ENCODE data around the gene MAP1A. TPM values are rescaled to one million over a fixed set of nuclear protein-coding genes. Genes with fewer than 3 reads are reported as not detected.

MAP1A gene
- polyA plus RNA-seq, 2 of the 4 experiments (the other 2 are of a cell fraction) = 0.43 to 0.54 TPM

DNA sequence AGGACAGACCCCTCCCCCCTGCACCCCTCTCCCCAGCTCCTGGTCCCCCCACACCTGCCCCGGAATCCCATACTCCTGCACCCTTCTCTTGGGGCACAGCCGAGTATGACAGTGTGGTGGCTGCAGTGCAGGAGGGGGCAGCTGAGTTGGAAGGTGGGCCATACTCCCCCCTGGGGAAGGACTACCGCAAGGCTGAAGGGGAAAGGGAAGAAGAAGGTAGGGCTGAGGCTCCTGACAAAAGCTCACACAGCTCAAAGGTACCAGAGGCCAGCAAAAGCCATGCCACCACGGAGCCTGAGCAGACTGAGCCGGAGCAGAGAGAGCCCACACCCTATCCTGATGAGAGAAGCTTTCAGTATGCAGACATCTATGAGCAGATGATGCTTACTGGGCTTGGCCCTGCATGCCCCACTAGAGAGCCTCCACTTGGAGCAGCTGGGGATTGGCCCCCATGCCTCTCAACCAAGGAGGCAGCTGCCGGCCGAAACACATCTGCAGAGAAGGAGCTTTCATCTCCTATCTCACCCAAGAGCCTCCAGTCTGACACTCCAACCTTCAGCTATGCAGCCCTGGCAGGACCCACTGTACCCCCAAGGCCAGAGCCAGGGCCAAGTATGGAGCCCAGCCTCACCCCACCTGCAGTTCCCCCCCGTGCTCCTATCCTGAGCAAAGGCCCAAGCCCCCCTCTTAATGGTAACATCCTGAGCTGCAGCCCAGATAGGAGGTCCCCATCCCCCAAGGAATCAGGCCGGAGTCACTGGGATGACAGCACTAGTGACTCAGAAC lies 9.8 kb downstream of the MAP1A start:
- 75% methylated on average over 4 of the region's 9 CpGs for WGBS (ENCODE audit: missing lambda C conversion rate)
- Histone ChIP-seq H3K9me3 (no peaks in the 10 kb centered on the region), H3K27ac (no peak overlapping the region), H3K4me3 (no peak overlapping the region), H3K4me2 (no peak overlapping the region), H3K4me1 (no peaks in the 10 kb centered on the region)
- no peak for FAIRE-seq
- POLR2A ChIA-PET = interaction anchor here (1.3 kb wide), 1 partner anchor 16 kb away, joined by 4 read pairs; no protein-coding TSS in a partner anchor
- TF ChIP-seq RCOR1 (IDR thresholded peaks at IDR 0.05; ENCODE audit: low read depth, low read length) (no peak), ATOH8 (CRISPR knock-in tag; IDR thresholded peaks at IDR 0.05; ENCODE audit: low read depth) (no peak), BHLHE40 (IDR thresholded peaks at IDR 0.05; ENCODE audit: low read depth, low read length) (no peak), RFX5 (IDR thresholded peaks at IDR 0.05) (no peak), ZSCAN20 (CRISPR knock-in tag; IDR thresholded peaks at IDR 0.05) (no peak), ZNF302 (CRISPR knock-in tag; IDR thresholded peaks at IDR 0.05) (no peak), SREBF2 (IDR thresholded peaks at IDR 0.05) (no peak), POLR2AphosphoS2 (conservative IDR thresholded peaks at IDR 0.05; ENCODE audit: low read length) (no peak), TFCP2L1 (CRISPR knock-in tag; IDR thresholded peaks at IDR 0.05) (no peak), FOSB (CRISPR knock-in tag; IDR thresholded peaks at IDR 0.05) (no peak), NPAS2 (CRISPR knock-in tag; IDR thresholded peaks at IDR 0.05; ENCODE audit: borderline replicate concordance) (no peak), USF2 (IDR thresholded peaks at IDR 0.05) (no peak), POLR2A (IDR thresholded peaks at IDR 0.05; ENCODE audit: low read length) (no peak)
- TF ChIP-seq, protein P1, sequence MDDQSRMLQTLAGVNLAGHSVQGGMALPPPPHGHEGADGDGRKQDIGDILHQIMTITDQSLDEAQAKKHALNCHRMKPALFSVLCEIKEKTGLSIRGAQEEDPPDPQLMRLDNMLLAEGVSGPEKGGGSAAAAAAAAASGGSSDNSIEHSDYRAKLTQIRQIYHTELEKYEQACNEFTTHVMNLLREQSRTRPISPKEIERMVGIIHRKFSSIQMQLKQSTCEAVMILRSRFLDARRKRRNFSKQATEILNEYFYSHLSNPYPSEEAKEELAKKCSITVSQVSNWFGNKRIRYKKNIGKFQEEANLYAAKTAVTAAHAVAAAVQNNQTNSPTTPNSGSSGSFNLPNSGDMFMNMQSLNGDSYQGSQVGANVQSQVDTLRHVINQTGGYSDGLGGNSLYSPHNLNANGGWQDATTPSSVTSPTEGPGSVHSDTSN (IDR thresholded peaks at IDR 0.05) = no peak
- CTCF ChIA-PET = interaction anchor here (0.6 to 1.2 kb wide), 3 partner anchors 13 to 19 kb away, joined by 3 read pairs; no protein-coding TSS in a partner anchor
- ATAC-seq = no peak; a peak in 1 of 6 replicates
- DNase-seq (ENCODE audit: low read depth in 1 of 2, low spot score in 1 of 2) = no peak

- ATAC-seq = no peak
- ChIA-PET POLR2A (no interaction called here), CTCF (interaction anchor here (0.9 to 1.2 kb wide), 2 partner anchors 14 to 16 kb away, joined by 3 read pairs; no protein-coding TSS in a partner anchor)
- FAIRE-seq = no peak
- H3K9me3 ChIP-seq = no peaks in the 10 kb centered on the region
- WGBS (ENCODE audit: missing lambda C conversion rate) = 76% methylated on average over 4 of the region's 12 CpGs
- no peak overlapping the region for H3K4me3 ChIP-seq
- no peaks in the 10 kb centered on the region for H3K4me1 ChIP-seq
- no peak for DNase-seq (ENCODE audit: low read depth in 1 of 2, low spot score in 1 of 2)
- TF ChIP-seq HDAC2 (IDR thresholded peaks at IDR 0.05) = no peak
- no peak for TF ChIP-seq CHD2 (IDR thresholded peaks at IDR 0.05; ENCODE audit: low read length, partially characterized antibody)
- H3K4me2 ChIP-seq = no peak overlapping the region
- no peak overlapping the region for H3K27ac ChIP-seq
Observed at GRCh38 chr15:43527802-43528541, 10.6 kb downstream of the MAP1A start.

GRCh38 chr15:43528542-43529007 lies 11.2 kb downstream of the MAP1A start:
- H3K4me3 ChIP-seq = no peak overlapping the region
- H3K4me1 ChIP-seq = no peaks in the 10 kb centered on the region
- ChIA-PET POLR2A (no interaction called here), CTCF (interaction anchor here (0.9 to 2.8 kb wide), 2 partner anchors 17 kb away, joined by 3 to 7 read pairs; no protein-coding TSS in a partner anchor)
- H3K9me3 ChIP-seq = no peaks in the 10 kb centered on the region
- no peak overlapping the region for H3K27ac ChIP-seq
- TF ChIP-seq ZSCAN20 (CRISPR knock-in tag; IDR thresholded peaks at IDR 0.05) (no peak), RFX5 (IDR thresholded peaks at IDR 0.05) (no peak), FOXS1 (CRISPR knock-in tag; IDR thresholded peaks at IDR 0.05) (no peak), BHLHE40 (IDR thresholded peaks at IDR 0.05; ENCODE audit: low read depth, low read length) (no peak), NFE2L2 (conservative IDR thresholded peaks at IDR 0.05; ENCODE audit: low read length) (no peak), HOXA7 (CRISPR knock-in tag; IDR thresholded peaks at IDR 0.05) (no peak)
- H3K4me2 ChIP-seq = no peak overlapping the region
- ATAC-seq (no peak), FAIRE-seq (no peak), DNase-seq (ENCODE audit: low read depth in 1 of 2, low spot score in 1 of 2) (no peak)
- 90% methylated on average over 2 of the region's 11 CpGs for WGBS (ENCODE audit: missing lambda C conversion rate)
